IMR-90 (cell line): ENCODE measurements around the gene JMJD1C.

Experiments used
- CEBPB ChIP-seq: IDR thresholded peaks from 2 replicates; pipeline ENCODE4 v1.6.1; 2012; ENCODE audit warnings: low read depth, low read length, improper control_type of control experiment
- CTCF ChIP-seq: conservative IDR thresholded peaks from 2 replicates; pipeline ENCODE4 v1.5.1; 2012; ENCODE audit warnings: mild to moderate bottlenecking, low read depth, low read length, improper control_type of control experiment
- ELK1 ChIP-seq: fragments of 150-350 bp; IDR thresholded peaks from 2 replicates; pipeline ENCODE4 v1.6.1; 2016; ENCODE audit warnings: low read depth, mild to moderate bottlenecking, low read length, moderate library complexity, borderline replicate concordance
- FOS ChIP-seq: fragments of 150-350 bp; IDR thresholded peaks from 2 replicates; pipeline ENCODE4 v1.6.1; 2016; ENCODE audit warnings: low read depth, low read length
- MAFK ChIP-seq: IDR thresholded peaks from 2 replicates; pipeline ENCODE4 v1.6.1; 2012; ENCODE audit warnings: low read depth, low read length, improper control_type of control experiment
- MAZ ChIP-seq: IDR thresholded peaks from 2 replicates; pipeline ENCODE4 v1.6.1; 2012; ENCODE audit warnings: low read depth, mild to moderate bottlenecking, low read length, improper control_type of control experiment, moderate library complexity, borderline replicate concordance
- POLR2A ChIP-seq: IDR thresholded peaks from 2 replicates; pipeline ENCODE4 v1.6.1; 2012; ENCODE audit warnings: mild to moderate bottlenecking, low read depth, low read length
- RAD21 ChIP-seq: IDR thresholded peaks from 2 replicates; pipeline ENCODE4 v1.6.1; 2012; ENCODE audit warnings: low read length, improper control_type of control experiment
- SMC3 ChIP-seq: fragments of 150-350 bp; IDR thresholded peaks from 2 replicates; pipeline ENCODE4 v1.6.1; 2016; ENCODE audit warnings: low read depth, mild to moderate bottlenecking, antibody characterized with exemption, low read length, moderate library complexity

- no peak for TF ChIP-seq CEBPB
- no peak for TF ChIP-seq SMC3
- TF ChIP-seq CTCF, result no peak
- TF ChIP-seq POLR2A, result no peak
- no peak for TF ChIP-seq MAFK
- TF ChIP-seq FOS, result no peak
- no peak for TF ChIP-seq RAD21
- no peak for TF ChIP-seq ELK1
- no peak for TF ChIP-seq MAZ
Observed at GRCh38 chr10:63213489-63213888, 252.3 kb downstream of the JMJD1C start.
